HG02610 (cell line): Measurements from ENCODE around the gene CRLF1.
A peak's percentile ranks its signal among the peaks of the same experiment; 100 is the strongest.

Experiments used
- ATAC-seq: cut with Tn5 transposase; IDR thresholded peaks from one replicate; pipeline ENCODE4 v1.9.1; 2021; ENCODE audit warnings: mild to moderate bottlenecking, moderate library complexity; ENCODE audit not compliant: unreplicated experiment

Gene CRLF1

DNA sequence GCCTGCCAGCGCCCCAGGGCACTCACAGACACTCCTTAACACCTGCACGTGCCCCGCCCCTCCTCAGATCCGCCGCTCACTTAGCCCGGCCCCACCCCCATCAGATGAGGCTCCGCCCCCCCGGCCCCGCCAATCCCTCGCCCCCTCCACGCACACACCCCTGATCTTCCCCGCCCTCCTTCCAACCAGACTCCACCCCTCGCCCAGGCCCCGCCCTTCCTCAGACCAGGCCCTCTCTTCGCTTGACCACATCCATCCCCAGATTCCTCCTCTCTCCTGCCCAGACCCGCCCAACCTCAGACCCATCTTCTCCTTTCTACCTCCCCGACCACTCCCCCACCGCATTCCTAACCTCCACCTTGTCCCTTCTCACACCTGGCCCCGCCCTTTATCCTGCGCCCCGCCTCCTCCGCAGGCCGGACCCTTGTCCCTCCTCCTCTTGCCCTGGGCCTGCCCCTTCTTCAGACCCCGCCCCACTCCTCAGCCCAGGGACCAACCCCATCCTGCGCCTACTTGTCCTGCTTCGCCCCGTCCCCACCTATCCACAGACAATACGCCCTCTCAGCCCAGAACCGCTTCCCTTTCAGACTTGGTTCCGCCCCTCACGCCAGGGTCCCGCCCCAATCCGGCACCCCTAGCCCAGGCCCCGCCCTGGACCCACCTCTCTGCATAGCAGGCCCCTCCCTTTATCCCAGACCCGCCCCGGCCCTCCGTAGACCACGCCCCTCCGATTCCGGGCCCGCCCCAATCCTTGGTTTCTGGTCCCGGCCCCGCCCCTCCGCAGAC lies 29.8 kb upstream of the CRLF1 start:
- ATAC-seq, result peak; percentile 93

DNA sequence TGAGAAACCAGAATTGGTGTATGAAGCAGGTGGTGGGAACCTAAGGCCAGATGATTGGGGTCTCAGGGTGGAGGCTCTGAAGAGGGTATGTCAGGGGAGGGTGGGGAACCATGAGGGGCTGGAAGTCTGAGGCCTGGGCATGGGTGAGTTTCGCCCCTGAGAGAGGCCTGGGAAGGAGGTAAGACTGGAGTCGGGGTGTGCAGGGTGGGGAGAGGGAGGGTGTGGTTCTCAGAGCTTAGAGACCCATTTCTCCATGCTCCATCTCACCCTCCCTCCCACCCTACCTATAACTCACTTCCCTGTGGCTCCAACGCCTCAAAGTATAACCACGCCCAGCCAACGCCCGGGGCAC lies 29.2 kb upstream of the CRLF1 start:
- no peak for ATAC-seq

DNA sequence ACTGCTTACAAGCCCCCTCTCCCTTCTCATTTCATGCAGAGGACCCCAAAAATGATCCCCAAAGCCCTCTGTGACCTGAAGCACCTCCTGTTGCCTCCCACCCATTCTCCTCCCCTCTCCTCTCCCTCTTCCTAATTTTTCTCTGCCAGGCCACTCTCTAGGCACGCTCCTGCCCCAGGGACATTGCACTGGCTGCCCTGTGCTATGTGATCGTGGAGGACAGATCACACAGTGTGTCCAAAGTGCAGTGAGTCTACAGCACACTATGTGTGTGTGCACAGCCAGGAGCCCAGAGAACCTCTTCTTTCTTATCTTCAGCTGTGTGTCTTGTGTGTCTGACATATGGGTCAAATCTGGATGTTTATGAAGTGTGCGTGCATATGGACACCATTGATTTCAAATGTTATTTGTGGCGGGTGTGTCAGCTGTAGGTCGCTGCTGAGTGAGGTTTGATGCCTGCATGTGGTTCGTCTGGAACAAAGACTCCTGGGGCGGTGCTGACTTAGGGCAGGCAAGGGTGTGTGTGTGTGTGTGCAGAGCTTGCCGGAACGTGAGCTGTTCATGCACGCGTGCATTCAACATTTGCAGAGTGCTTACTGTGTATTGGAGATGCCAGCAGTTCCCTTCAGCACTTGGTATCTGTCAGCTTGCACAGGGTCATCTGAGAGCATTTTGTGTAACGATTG lies 28.2 kb upstream of the CRLF1 start:
- no peak for ATAC-seq

DNA sequence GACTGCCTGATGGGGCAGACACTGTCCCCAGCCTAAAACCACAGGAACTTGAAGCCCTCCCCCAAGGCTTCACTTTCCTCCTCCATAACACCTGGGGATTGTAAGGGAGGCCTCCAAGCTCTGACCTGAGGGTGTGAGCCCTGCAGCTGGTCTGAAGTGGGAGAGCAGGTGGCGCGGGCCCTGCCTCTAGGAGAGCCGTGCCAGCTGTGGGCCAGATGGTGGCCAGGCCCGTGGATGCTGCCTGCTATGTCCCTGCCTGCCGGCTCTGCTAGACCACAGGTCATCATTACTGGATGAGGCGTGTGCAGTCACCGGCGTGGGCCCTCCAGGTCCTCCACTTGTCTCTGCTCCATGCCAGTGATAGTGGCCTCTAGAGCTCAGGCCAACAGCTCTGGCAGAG lies 26.7 kb upstream of the CRLF1 start:
- no peak for ATAC-seq

DNA sequence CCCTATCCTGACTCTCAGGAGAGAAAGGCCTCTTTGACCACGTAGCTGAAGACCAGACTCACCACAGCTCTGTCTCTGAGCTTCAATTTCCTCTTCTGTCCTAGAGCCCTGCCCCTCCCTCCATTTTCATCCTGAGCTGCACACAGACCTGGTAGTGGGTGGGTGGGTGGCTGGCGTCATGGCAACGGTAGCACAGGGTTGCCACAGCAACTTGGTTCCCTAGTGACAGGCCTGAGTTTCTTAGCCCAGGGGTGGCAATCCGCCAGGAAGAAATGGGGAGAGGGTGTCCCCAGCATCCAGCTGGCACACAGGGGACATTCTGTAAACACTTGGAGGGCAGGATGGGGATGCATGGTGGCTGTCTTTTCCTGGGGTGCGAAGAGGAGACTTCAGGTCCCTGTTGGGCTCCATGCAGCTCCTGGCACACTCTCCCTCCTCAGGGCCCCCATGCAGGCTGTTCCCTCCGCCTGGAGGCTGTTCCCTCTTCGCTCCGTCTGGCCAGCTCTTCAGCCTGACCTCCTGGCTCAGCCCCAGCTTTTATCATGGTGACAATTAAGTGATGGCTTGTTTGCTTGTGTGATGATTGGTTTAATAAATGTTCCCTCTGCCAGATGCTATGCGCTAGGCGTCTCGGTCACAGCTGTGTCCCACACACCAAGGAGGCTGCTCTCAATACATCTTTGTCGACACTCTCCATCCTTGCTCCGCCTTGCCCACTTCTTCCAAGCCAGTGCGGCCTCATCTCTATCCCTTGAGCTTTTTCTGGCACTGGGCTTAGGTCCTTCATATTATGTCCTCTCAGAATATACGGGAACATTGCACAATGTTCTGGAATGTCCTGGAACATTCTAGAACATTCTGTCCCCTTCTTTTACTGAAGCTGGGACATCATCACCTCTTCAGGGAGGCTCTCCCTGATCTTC lies 22.8 kb upstream of the CRLF1 start:
- no peak for ATAC-seq

DNA sequence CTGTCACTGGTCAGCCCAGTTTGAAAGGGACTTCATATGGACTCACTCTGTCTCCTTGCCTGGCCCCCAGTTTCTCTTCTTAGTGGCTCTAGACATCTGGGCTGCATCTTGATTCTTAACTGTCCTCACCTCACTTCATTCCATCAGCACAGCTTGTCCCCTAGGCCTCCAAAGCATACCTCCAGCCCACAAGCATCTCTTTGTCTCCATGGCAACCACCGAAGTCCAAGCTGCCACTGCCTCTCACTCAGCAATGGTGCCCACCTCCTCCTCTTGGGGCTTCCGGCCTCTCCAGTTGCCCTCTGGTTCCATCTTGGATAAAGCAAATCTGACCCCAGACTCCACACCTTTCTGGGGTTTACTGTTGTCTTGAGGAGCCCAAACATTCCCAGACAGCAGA lies 20.3 kb upstream of the CRLF1 start:
- ATAC-seq, result no peak

DNA sequence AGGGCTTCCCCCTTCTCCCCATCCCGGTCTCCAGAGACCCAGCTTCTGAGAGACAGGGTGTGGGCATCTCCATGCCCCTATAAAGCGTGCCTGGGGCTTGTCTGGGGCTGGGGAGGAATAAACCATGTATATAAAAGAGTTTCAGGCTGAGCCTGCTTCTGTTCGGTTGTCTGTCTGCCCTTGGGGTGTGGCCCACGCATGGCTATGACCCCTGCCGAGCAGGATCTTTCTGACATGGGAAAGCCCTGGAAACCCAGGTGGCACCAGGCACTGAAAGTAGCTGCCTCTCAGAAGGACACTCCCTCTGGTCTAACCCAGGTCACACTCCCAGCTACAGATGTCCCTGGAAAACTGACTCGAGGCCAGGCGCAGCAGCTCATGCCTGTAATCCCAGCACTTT lies 14.3 kb upstream of the CRLF1 start:
- ATAC-seq, result no peak

DNA sequence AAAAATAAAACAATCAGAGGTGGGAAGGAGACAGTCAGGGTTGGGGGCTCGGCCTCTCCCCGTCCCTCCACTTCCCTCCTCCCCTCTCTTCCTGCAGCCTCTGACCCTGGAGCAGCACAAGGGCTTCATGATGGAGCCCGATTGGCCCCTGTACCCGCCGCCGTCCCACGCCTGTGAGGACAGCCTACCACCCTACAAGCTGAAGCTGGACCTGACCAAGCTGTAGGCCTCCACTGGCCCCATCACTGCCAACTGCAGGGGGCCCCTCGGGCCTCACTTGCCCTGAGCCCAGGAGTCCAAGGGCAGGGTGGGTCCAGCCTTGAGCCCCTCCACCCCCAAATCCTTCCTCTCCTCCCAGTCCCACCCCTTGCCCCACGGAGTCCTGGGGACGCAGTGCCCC lies 13.7 kb upstream of the CRLF1 start:
- no peak for ATAC-seq

DNA sequence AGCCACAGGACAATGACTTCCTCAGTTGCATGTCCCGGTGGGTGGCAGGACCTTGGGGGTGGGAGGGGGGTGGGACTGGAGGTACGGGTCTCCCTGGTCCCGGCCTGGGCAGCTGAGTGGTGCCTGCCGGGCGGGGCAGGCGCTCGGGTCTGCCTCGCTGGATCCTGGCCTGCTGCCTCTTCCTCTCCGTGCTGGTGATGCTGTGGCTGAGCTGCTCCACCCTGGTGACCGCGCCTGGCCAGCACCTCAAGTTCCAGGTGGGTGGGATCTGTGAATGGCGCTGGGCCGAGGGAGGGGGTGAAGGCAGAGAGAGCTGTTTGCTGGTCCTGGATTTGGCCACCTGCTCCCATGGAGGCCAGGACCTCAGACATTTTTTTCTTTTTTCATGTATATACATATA lies 11.6 kb upstream of the CRLF1 start:
- no peak for ATAC-seq

DNA sequence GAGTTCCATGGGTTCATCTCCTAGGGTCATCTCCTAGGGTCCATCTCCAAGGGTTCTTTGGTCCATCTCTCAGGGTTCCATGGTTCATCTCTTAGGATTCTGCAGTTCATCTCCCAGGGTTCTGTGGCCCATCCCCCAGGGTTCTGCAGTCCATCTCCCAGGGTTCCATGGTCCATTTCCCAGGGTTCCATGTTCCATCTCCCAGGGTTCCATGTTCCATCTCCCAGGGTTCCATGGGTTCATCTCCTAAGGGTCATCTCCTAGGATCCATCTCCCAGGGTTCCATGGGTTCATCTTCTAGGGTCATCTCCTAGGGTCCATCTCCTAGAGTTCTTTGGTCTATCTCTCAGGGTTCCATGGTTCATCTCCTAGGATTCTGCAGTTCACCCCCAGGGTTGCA lies 11.0 kb upstream of the CRLF1 start:
- no peak for ATAC-seq

DNA sequence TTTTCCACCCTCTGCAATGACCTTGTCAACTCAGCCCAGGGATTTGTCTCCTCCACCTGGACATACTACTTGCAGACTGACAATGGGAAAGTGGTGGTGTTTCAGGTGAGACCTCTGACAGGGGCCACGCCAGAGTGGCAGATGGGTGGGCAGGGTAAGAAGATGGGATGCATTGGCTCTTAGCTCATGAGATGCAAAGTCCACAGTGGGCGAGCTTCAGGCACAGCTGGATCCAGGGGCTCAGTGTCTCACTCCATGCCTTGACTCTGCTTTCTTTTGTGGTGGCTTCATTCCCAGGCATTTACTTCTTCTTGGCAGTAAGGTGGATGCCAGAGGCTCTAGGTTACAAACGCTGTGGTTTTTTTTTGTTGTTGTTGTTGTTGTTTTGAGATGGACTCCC lies 9.4 kb upstream of the CRLF1 start:
- no peak for ATAC-seq

DNA sequence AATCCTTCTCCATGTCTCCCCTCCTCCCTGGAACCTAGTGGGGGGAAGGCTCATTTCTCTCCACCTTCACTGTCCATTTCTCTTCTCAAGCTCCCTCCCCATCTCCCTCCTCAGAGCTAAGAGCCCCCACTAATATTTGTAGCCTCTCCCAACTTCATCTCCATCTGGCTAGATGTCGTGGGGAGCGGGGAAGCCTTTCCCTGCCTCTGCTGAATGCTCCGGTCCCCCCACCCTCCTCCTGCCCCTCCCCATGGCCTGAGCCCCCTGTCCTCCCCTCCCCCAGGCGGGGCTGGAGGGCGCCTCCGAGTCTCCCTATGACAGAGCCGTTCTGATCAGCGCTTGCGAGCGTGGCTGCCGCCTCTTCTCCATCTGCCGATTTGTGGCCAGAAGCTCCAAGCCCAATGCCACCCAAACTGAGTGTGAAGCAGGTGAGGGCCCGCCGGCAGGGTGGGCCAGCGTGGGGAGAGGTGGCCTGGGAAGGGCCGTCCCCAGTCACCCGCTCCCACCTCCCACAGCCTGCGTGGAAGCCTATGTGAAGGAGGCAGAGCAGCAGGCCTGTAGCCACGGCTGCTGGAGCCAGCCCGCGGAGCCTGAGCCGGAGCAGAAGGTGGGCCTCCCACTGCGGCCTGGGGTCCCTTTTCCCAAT lies 7.1 kb upstream of the CRLF1 start:
- ATAC-seq, result no peak

DNA sequence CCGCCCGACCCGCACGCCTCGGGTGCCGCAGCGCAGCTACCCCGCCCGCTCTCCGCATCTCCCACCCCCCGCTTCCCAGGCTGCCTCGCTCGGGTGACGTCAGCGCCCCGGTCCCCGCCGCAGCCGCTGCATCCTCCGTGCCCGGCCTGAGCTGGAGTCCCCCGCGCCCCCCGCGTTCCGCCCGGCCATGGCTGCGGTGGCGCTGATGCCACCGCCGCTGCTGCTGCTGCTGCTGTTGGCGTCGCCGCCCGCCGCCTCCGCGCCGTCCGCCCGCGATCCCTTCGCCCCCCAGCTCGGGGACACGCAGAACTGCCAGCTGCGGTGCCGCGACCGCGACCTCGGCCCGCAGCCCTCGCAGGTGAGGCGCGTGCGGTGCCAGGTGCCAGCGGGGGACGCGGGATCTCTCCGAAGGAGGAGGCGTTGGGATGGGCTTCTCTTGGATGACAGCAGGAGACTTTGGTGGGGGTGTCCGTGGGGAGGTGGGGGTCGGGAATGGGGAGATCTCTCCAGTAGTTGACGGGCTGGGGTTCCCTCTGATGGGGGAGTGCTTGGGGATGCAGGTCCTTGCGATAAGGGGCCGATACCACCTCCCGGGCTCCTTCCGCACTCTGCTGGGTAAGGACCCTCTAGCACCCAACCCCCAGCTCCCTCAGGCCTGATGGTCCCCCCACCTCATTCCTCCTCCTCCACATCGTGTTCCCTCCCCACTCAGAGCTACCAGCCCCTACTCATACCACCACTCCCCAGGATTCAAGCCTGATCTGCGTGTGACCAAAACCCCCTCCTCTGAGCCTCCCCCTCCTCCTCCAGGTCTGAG lies 6.4 kb upstream of the CRLF1 start, which contains the start of gene TMEM59L:
TSS of gene TMEM59L (plus strand) at position 99 of the 817 bp plus-strand sequence. CDS start at position 188, 89 bp downstream.
- no peak for ATAC-seq

DNA sequence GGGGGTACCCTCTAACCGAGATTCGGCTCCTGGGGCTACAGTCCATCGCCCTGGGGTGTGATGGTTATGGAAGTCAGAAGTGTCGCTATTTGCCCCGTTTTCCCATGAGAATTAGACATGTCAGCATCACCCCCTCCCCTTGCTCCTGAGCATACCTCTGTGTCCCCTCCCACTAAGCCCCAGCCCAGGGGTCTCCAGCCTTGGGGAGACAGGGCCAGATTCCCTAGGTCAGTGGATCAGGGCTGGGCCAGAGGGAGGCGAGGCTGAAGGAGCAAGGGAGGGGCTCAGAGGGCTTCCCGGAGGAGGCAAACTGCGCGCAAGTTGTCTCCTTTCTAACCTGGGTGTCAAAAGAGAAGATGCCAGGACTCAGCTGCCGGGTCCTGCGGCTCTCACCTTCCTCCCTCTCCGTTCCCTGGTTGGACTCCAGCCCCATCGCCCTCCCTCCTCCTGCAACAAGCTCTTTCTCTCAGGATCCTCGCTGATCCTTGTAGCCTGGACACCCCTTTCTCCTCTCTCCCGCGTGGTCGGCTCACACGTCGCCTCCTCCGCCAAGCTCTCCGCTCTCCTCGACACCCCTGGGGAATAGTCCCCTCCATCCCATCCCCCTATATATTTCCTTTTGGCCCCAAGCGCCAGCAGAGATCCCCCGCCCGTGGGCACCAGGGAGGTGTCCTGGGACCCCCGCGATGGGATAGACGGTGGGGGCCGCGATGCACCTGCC lies 5.6 kb upstream of the CRLF1 start:
- no peak for ATAC-seq

DNA sequence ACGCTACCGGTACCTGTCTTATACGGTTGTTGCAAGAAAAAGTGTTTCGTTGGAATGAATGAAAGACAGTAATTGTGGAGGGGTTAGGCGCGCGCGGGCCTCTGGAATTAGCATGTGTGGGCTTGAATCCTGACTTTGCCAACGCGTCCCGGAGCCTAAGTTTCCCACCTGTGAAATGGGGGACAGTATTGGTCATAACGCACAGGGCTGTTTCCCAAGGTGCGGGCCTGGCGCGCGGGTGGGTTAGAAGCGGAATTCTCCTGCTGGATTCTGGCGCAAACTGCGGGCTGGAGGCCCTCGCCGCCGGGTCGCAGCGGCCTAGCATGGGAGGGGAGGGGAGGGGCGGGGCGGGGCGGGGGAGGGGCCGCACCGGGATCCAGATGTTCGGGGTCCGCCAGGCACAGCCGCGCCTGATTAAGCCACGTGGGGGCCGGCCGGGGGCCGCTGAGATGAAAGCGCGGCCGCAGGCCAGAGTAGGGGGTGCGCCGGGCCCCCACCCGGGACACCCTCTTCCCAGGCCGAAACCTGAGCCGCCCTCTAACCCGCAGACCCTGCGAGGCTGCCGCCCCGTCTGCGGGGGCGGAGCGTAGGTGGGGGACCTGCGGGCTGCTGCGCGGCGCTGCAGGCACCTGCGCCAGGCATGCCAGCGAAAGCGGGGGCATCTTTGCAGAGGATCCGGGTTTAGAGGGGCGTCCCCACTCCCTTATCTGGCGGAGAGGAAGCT lies 4.9 kb upstream of the CRLF1 start:
- ATAC-seq, result no peak

DNA sequence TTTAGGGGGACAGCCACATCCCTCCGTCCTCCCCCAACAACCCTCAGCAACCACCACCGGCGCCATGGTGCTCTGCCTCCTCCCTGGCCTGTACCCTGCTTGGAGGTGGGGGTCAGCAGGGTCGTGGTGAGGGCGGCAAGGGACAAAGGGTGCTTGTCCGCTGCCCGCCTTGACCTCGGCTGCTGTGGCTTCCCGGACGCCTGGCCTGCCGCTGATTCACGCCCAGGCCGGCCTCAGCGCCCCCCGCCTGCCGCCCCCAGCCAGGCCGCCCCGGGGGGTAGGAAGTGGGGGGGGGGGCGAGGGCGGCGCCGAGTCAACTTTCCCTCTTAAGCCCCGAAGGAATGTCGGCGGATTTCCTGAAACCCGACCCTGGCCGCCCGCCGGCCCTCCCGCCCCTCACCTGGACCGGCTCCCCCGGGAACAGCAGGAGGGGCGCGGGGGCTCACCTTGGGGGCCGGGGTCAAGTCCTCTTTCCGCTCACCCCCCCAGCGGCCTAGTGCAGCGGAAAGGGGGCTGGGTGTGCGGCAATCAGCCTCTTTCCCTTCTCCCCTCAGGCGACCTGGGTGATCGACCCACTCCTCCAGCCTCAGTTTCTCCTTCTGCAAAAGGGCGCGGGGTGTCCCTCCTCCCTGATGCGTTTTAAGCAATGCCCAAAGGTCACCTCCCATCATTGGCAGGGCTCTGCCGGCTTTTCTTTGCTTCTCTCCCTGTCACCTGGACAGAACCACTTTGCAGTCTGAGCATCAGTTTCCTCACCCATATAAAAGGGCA lies 4.1 kb upstream of the CRLF1 start:
- no peak for ATAC-seq

DNA sequence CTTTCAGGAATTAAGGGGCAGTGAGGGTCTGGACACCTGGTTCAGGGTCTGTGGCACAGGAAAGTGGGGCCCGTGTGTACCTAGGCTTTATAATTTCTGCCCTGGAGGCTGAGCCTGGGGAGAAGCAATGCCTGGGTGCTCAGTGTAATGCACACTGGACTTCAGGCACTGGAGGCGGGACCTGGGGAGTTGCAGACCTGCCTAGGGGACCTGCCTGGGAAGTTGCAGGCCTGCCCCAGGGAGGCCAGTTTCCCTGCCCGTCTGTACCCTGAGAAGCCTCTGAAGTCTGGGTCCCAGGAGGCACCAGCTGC lies 3.6 kb upstream of the CRLF1 start:
- ATAC-seq, result no peak

DNA sequence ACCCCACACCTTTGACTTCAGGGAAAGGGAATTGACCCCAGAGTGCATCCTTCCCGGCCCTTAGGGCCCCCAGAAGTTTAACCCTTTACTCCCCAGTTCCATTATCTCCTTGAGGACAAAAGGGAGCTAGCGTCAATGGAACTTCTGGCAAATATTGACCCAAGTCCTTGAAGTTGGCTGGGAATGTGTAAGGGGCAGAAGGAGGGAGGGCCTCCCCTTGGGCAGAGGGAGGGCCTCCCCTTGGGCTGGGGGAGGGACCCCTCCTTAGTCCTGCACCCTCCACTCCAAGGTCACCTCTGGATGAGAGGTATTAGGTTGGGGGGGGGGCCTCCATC lies 3.1 kb upstream of the CRLF1 start:
- ATAC-seq, result no peak
